22Rv1 (cell line): ENCODE measurements around the gene RYR2.

Experiments used
- ZFX ChIP-seq: fragments of 450-650 bp; IDR thresholded peaks from 2 replicates; pipeline ENCODE4 v1.6.1; 2017; ENCODE audit warnings: antibody characterized with exemption, borderline replicate concordance
- TF ChIP-seq, protein P1 (sequence below): fragments of 450-650 bp; IDR thresholded peaks from 2 replicates; pipeline ENCODE4 v1.5.1; 2017; ENCODE audit warnings: mild to moderate bottlenecking

DNA sequence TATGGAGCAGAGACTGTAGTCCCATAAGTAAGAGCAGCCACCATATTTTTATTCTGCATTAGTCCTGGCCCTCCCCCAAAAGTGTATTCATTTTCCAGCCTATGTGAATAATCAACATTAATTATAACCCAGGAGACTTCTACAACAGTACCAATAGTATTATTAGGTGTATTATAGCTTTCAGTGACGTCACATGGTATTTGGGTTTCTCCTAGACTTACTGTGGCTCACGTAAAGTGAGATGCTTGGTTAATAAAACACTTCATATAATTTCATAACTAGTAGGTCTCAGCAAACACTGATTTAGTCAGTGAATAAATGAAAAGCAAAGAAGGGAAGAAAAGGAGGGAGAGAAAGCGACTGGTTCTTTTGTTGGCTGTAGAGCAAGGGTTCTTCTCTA lies 762.5 kb downstream of the RYR2 start:
- TF ChIP-seq, protein P1, sequence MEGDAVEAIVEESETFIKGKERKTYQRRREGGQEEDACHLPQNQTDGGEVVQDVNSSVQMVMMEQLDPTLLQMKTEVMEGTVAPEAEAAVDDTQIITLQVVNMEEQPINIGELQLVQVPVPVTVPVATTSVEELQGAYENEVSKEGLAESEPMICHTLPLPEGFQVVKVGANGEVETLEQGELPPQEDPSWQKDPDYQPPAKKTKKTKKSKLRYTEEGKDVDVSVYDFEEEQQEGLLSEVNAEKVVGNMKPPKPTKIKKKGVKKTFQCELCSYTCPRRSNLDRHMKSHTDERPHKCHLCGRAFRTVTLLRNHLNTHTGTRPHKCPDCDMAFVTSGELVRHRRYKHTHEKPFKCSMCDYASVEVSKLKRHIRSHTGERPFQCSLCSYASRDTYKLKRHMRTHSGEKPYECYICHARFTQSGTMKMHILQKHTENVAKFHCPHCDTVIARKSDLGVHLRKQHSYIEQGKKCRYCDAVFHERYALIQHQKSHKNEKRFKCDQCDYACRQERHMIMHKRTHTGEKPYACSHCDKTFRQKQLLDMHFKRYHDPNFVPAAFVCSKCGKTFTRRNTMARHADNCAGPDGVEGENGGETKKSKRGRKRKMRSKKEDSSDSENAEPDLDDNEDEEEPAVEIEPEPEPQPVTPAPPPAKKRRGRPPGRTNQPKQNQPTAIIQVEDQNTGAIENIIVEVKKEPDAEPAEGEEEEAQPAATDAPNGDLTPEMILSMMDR = no peak
- TF ChIP-seq ZFX = no peak
